Activated T-cell treated with anti-CD3 and anti-CD28 coated beads, Interleukin-2, amount 50 U/mL, for 48 hours (primary cell): ENCODE results near the gene PITX1.
"Not testable (repeated sequence)": the region's sequence is repeated elsewhere in the genome, so short reads cannot be mapped to it uniquely, and the experiment has no call there.

ENCODE experiments used
- DNase-seq, 2 experiments: peaks; one replicate each; pipeline ENCODE4 v3.0.0-alpha.2; 2020

PITX1 gene

GRCh38 chr5:135008981-135009735, 24.9 kb downstream of the PITX1 start:
- DNase-seq = no peak

GRCh38 chr5:135008556-135008955, 25.5 kb downstream of the PITX1 start:
- DNase-seq = no peak

- no peak for DNase-seq
These were observed 26.2 kb downstream of the PITX1 start for GRCh38 chr5:135007749-135008363.

- no peak for DNase-seq
These were observed 26.7 kb downstream of the PITX1 start for GRCh38 chr5:135007305-135007704.

- no peak for DNase-seq
These were observed 29.0 kb downstream of the PITX1 start for GRCh38 chr5:135005076-135005475.

GRCh38 chr5:135004376-135004775, 29.7 kb downstream of the PITX1 start:
- DNase-seq = no peak

GRCh38 chr5:134998068-134998467, 36.0 kb downstream of the PITX1 start:
- not testable (repeated sequence) for DNase-seq

GRCh38 chr5:134997015-134997414, 37.0 kb downstream of the PITX1 start:
- DNase-seq = no peak

- DNase-seq = no peak
These were observed 38.1 kb downstream of the PITX1 start for GRCh38 chr5:134995850-134996402.

GRCh38 chr5:134994560-134995156, 39.4 kb downstream of the PITX1 start:
- no peak for DNase-seq

GRCh38 chr5:134993161-134993560, 40.9 kb downstream of the PITX1 start:
- DNase-seq = no peak

GRCh38 chr5:134992148-134992547, 41.9 kb downstream of the PITX1 start:
- no peak for DNase-seq

GRCh38 chr5:134990183-134990582, 43.8 kb downstream of the PITX1 start:
- not testable (repeated sequence) for DNase-seq

GRCh38 chr5:134989266-134989830, 44.7 kb downstream of the PITX1 start:
- DNase-seq = no peak

- DNase-seq = no peak
These were observed 51.8 kb downstream of the PITX1 start for GRCh38 chr5:134982230-134982629.

- DNase-seq = no peak
These were observed 54.6 kb downstream of the PITX1 start for GRCh38 chr5:134979416-134979815.
